Spinal cord (tissue), 10 donors: ENCODE measurements around the gene APBA2. TPM values are rescaled to one million over a fixed set of nuclear protein-coding genes. Genes with fewer than 3 reads are reported as not detected.

Experiments used
- DNase-seq, 6 donors: peaks; one replicate each; pipeline versions ENCODE4 v3.0.0 to v3.0.0-alpha.2; 2013 to 2015; ENCODE audit warnings: low spot score in 6 of 6, low read depth in 4 of 6
- H3K27ac ChIP-seq: one replicate; pipeline ENCODE4 v1.5.1; 2013; ENCODE audit warnings: low read depth, low read length, control low read depth
- H3K27me3 ChIP-seq: one replicate; pipeline ENCODE4 v1.6.1; 2013; ENCODE audit warnings: low read length; ENCODE audit not compliant: control insufficient read depth, insufficient read depth
- H3K36me3 ChIP-seq: one replicate; pipeline ENCODE4 v1.6.1; 2013; ENCODE audit warnings: low read length; ENCODE audit not compliant: control insufficient read depth, insufficient read depth
- H3K4me1 ChIP-seq: one replicate; pipeline ENCODE4 v1.6.1; 2013; ENCODE audit warnings: low read length; ENCODE audit not compliant: control insufficient read depth, insufficient read depth
- H3K4me3 ChIP-seq: one replicate; pipeline ENCODE4 v1.5.1; 2013; ENCODE audit warnings: low read depth, low read length, control low read depth
- H3K9me3 ChIP-seq: one replicate; pipeline ENCODE4 v1.6.1; 2013; ENCODE audit warnings: low read length; ENCODE audit not compliant: control insufficient read depth, insufficient read depth
- WGBS: methylation state at CpG from one replicate; pipeline ENCODE4 v1.1.5; 2013; ENCODE audit warnings: missing lambda C conversion rate; ENCODE audit not compliant: insufficient coverage; 5-methylcytosine and 5-hydroxymethylcytosine counted together
- polyA plus RNA-seq, 2 donors: library from polyadenylated mRNA; unstranded; fragments of 120-200 nt; gene quantifications; one replicate each; pipeline ENCODE4 v1.2.1, GENCODE V29; 2013; ENCODE audit not compliant: insufficient read length in 2 of 2
- total RNA-seq, 2 donors: library from RNA; depleted of rRNA in 1 of 2; stranded (reverse); fragments of 120-200 nt in 1 of 2; fragments of >200 nt in 1 of 2; gene quantifications; one replicate each; pipeline versions ENCODE4 v1.2.3 to v1.2.4, GENCODE V29; 2013 to 2014
- donor health status: healthy.

APBA2 gene
- total and polyA plus RNA-seq, 4 donors, result 46.2 to 111 (median 89.9) TPM

DNA sequence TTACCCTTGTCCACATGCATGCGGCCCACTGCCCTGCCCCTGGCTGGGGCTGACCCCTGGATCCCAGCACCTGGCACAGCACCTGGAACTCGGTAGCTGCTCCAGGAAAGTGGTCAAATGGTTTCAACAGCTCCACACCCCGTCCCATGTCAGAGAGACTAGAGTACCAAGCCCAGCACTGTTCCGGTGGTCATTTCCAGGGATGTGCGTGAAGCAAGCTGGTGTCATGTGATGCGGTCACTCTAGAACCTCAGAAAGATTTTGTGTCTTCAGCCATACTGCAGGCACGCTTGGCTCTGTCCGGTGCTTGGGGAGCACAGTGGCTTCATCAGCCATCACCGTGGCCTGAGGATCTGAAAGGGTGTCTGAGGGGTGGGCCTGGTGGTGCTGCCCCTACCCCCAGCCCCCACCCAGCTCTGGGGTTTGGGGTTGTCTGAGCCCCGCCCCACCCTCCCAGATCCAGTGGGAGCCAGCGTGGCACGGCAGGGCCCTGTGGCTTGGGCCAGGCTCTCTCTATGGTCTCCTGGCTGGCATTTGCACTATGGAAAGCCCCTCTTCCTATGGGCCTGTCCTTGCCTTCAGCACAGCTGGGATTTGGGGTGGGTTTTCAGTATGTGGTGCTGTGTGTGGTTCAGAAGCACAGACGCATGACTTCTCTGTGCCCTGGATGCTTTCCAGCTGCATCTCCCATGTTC lies 15.3 kb downstream of the APBA2 start:
- H3K9me3 ChIP-seq, result no peaks in the 10 kb centered on the region
- H3K4me3 ChIP-seq, result no peak overlapping the region
- no peak for DNase-seq
- 89% methylated on average over 9 of the region's 13 CpGs for WGBS
- H3K27me3 ChIP-seq, result no peaks in the 10 kb centered on the region
- H3K4me1 ChIP-seq, result peaks cover 49% of the 10 kb centered on the region
- no peak overlapping the region for H3K27ac ChIP-seq
- peaks cover 11% of the 10 kb centered on the region for H3K36me3 ChIP-seq

DNA sequence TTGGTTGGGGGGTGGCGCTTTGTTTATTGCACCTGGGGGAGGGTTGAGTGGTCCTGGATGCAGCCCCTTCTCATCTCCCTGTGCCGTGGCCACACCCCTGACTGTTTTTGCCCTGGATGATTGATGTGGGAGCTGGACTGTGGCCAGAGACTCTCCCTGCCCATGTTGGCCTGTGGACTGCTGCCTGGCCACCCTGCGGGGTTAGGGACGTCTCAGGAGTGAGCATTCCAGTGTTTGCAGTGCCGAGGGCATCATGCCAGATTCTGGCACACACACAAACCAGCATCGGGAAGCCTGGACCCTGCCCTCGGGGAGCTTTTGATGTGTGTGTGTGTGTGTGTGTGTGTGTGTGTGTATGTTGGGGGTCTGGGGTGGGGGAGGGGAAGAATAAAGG lies 15.8 kb downstream of the APBA2 start:
- H3K9me3 ChIP-seq, result no peaks in the 10 kb centered on the region
- H3K27ac ChIP-seq, result no peak overlapping the region
- no peak overlapping the region for H3K4me3 ChIP-seq
- H3K27me3 ChIP-seq, result no peaks in the 10 kb centered on the region
- DNase-seq, result peak in 1 of 6 donors; percentile 35
- peaks cover 49% of the 10 kb centered on the region for H3K4me1 ChIP-seq
- peaks cover 11% of the 10 kb centered on the region for H3K36me3 ChIP-seq
- 37% methylated on average over 3 of the region's 7 CpGs for WGBS

DNA sequence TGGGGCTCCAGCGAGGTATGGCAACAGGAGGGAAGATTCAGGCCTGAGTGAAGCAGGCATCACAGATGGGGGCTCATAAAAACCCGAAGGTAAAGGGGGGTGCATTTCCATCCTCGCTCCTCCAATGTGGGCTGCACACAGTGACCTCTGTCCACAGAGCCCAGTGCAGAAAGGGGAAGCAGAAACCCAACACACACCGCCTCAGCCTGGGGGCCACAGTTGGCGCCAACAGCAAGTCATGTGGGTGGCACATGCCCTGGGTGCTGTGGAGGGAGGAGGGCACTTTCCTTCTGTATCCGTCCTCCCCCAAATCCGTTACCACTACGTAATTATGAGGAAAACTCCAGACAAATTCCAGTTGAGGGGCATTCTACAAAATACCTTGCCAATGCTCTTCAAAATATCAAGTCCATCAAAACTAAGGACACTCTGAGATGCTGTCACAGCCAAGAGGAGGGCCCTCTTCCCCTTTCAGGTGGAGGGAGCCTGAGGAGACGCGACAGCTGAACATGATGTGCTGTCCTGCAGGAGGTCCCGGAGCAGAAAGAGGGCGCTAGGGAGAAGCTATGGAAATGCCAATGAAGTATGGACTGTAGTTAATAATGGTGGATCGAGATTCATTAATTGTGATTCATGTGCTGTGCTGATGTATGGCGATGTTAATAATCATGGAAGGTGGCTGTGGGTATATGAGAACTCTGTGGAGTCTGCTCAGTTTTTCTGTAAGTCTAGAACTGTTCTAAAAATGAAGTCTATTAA lies 16.4 kb downstream of the APBA2 start:
- no peak for DNase-seq
- H3K27me3 ChIP-seq, result no peaks in the 10 kb centered on the region
- no peak overlapping the region for H3K4me3 ChIP-seq
- H3K36me3 ChIP-seq, result peaks cover 11% of the 10 kb centered on the region
- 77% methylated on average over 7 of the region's 14 CpGs for WGBS
- peaks cover 49% of the 10 kb centered on the region for H3K4me1 ChIP-seq
- no peak overlapping the region for H3K27ac ChIP-seq
- no peaks in the 10 kb centered on the region for H3K9me3 ChIP-seq

DNA sequence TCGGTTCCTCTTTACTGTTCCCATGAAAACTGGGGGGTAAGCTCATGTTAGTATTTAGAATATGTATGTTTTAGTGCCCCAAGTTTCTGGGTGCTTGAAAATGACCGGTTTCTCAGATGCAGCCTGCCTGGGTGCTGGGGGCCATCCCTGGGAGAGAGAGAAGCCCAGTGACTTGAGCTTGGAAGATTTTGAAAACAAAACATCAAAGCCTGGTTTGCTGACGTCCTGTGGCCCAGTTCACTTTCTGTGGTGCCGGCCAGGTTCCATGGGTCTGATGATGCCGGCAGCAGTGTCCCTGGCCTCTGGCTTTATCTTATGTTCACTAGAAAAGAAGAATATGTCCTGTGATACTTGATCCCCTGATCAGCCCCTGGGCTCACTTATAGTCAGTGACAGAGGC lies 17.1 kb downstream of the APBA2 start:
- no peak for DNase-seq
- no peak overlapping the region for H3K4me3 ChIP-seq
- H3K9me3 ChIP-seq, result no peaks in the 10 kb centered on the region
- WGBS, result 100% methylated on average over 4 of the region's 5 CpGs
- no peaks in the 10 kb centered on the region for H3K27me3 ChIP-seq
- peaks cover 11% of the 10 kb centered on the region for H3K36me3 ChIP-seq
- no peak overlapping the region for H3K27ac ChIP-seq
- peaks cover 53% of the 10 kb centered on the region for H3K4me1 ChIP-seq

DNA sequence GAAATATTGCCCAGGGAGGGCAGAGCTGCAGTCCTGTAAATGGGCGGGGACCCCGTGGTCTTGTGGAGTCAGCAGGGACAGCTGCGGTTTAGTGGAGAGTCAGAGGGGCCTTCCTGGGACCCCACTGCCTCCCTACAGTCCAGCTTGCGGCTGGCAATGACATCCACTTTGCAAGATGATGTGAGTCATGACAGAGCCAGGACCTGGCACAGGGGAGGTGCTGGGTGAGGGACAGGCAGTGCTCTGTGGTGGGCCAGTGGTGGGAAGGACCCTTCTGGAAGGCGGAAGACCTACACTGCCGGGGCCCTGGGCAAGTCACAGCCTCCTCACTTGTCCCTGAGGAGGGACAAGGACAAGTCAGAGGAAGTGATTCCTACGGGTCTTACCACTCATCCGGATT lies 17.8 kb downstream of the APBA2 start:
- 93% methylated on average over 4 of the region's 8 CpGs for WGBS
- Histone ChIP-seq H3K9me3 (no peaks in the 10 kb centered on the region), H3K4me3 (no peak overlapping the region), H3K4me1 (peaks cover 49% of the 10 kb centered on the region), H3K27me3 (no peaks in the 10 kb centered on the region), H3K36me3 (peaks cover 11% of the 10 kb centered on the region), H3K27ac (no peak overlapping the region)
- no peak for DNase-seq

DNA sequence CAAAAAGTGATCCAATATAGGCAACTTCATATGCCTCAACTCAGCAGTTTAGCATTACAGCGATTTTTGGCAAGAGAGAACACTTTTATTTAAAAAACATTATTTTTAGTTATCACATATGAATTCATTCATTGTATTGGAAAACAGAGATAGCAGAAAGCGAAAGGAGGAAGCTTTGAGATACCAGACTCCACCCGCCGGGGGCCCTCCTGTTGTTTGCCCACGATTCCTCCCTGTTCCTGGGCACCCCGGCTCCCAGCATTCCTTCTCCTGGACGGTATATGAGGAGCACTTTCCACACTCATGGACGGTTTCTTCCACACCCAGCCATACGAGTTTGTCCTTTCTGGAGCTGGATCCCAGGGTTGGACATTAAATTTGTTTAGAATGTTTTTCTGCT lies 18.2 kb downstream of the APBA2 start:
- Histone ChIP-seq H3K4me1 (peaks cover 47% of the 10 kb centered on the region), H3K27me3 (no peaks in the 10 kb centered on the region), H3K9me3 (no peaks in the 10 kb centered on the region), H3K36me3 (peaks cover 10% of the 10 kb centered on the region), H3K4me3 (no peak overlapping the region), H3K27ac (no peak overlapping the region)
- no CpG with 5 or more reads among the region's 9 CpGs for WGBS
- DNase-seq, result no peak

DNA sequence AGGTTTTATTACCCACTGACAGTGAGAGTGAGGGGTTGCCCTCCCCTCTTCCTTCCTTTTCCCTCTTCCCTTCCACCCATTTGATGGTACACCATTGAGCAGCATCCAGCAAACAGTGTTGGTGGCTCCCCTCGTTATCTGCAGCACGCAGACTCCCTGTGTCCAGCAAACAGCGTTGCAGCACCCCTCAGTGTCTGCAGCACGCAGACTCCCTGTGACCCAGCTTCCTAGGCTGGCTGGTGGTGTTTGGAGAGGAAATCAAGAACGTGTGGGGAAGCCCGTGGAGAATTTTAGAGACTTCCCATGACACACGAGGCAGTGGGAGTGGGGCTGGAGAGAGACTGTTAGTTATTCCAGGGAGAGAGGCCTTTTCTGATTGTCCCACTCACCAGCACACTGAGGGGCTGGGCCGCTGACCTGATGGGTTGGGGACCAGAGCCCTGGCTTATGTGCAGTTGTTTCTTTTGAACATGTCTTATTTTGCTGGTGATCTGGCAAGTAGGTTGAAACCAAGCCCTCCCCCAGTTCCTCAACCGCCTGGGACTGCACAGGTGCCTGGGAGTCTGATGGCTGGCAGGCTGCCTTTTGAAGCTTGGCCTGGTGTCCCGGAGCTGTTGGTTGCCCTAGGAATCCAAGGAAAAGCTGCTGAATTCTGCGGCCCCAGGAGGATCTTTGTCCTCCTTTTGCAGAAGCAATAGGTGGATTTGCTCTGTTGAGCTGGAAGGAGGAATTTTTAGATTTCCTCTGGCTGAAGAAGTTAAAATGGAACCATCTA lies 19.0 kb downstream of the APBA2 start:
- peak in 2 of 6 donors; percentile 61 to 70 for DNase-seq
- Histone ChIP-seq H3K4me3 (no peak overlapping the region), H3K27me3 (no peaks in the 10 kb centered on the region), H3K36me3 (peaks cover 8% of the 10 kb centered on the region), H3K27ac (peak overlapping the region; percentile 19), H3K9me3 (no peaks in the 10 kb centered on the region), H3K4me1 (peaks cover 46% of the 10 kb centered on the region)
- WGBS, result 33% methylated on average over 8 of the region's 11 CpGs

DNA sequence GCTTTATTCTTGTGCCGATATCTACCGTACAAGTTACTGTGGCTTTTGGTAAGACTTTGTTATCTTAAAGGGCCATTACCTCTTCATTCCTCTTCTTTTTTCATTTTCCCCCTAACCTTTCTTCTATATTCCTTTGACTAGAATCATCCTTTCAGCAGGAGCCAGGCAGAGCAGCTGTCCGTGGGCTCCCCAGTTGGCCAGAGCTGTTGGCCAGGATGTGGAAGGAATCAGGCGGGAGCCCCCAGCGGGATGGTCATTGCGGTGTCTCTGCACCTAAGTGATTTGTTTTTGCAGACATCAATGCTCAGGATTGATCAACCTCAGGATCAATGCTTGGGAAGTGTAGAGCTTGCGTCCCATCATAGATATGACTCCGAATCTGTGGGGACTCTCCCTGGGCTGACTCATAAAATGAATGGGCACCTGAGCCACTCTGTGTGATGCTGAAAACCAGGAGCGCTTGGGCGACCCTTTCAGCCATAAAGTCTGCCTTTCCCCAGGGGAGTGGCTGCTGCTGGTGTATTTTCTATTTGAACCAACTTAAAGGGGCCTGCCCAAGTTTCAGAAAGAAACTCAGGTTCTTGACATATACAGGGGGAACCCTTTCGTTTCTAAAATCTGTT lies 21.7 kb downstream of the APBA2 start:
- Histone ChIP-seq H3K27me3 (no peaks in the 10 kb centered on the region), H3K27ac (no peak overlapping the region), H3K4me1 (peaks cover 46% of the 10 kb centered on the region), H3K4me3 (no peak overlapping the region), H3K36me3 (no peaks in the 10 kb centered on the region), H3K9me3 (no peaks in the 10 kb centered on the region)
- DNase-seq, result no peak
- WGBS, result 74% methylated on average over 8 of the region's 11 CpGs

DNA sequence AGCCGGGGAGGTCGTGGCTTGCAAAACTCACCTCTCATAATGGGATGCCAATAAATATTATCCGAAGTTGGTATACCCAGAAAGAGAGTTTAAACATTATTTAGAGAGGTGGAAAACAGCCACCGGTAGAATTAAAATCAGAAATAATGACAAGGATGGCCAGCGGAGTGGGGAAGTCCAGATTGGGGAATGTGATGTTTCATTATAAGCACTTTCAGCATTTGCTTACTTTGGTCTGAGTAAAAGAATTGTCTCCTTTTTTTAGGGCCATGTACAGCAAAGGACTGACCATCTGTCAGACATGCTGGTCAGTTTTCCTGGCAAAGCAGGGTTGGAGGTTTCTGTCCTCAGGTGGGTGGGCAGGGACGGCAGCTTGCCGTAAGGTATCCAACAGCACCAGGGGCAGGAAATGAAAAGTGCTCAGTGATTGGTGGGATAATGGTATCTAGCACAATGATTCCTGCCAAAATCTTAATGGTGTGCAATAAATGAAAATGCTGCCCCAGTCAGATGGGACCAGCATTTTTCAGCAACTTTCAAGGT lies 24.3 kb downstream of the APBA2 start:
- peaks cover 58% of the 10 kb centered on the region for H3K4me1 ChIP-seq
- peak in 1 of 6 donors; percentile 37 for DNase-seq
- H3K9me3 ChIP-seq, result no peaks in the 10 kb centered on the region
- H3K27ac ChIP-seq, result no peak overlapping the region
- WGBS, result 76% methylated on average over 4 of the region's 7 CpGs
- H3K36me3 ChIP-seq, result peaks cover 7% of the 10 kb centered on the region
- H3K4me3 ChIP-seq, result no peak overlapping the region
- no peaks in the 10 kb centered on the region for H3K27me3 ChIP-seq
